GM04504 (cell line): ENCODE data around the gene SHOC2.
A peak's percentile ranks its signal among the peaks of the same experiment; 100 is the strongest.
"Not testable (repeated sequence)": the region's sequence is repeated elsewhere in the genome, so short reads cannot be mapped to it uniquely, and the experiment has no call there.

Experiments used
- DNase-seq: peaks from one replicate; pipeline ENCODE4 v3.0.0-alpha.2; 2012; ENCODE audit warnings: low read depth

The SHOC2 gene

DNA sequence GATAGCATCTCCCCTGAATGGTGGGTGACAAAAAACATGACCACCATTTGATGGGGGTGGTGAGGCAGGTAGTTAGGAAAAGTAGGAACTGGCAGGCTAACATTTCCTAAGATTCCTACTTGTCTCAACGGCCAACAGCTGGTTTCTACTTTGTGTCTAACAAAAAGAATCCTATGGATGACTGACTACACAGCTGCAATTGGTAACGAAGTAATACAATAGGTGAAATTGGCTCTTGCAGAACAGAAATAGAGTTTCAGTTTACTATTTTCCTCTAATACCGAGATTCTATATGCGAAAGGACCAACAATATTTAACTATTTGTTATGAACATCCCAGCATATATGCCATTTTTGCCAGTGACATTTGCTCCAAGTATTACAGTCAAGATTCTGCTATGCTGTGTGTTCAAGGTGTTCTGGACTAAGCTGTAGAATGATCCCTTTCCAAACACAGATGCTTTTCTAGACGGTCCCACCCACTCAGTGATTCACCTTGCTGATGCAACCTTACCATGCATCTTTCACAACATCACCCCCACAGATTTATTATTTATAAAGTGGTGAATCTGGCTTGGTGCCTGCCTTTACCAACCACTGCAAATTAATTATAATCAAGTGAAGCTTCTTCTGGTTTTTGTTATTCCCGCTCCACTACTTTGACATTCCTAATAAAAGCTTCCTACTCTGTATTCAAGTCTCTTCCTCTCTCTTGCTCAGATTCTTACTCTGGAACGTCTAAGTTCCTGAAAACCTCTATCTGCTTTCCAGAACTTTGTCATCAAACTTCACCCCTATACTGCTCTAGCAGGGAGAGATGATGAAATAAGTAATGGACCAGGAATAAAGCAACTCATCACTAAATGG lies 17.2 kb upstream of the SHOC2 start:
- peak; percentile 46 for DNase-seq

DNA sequence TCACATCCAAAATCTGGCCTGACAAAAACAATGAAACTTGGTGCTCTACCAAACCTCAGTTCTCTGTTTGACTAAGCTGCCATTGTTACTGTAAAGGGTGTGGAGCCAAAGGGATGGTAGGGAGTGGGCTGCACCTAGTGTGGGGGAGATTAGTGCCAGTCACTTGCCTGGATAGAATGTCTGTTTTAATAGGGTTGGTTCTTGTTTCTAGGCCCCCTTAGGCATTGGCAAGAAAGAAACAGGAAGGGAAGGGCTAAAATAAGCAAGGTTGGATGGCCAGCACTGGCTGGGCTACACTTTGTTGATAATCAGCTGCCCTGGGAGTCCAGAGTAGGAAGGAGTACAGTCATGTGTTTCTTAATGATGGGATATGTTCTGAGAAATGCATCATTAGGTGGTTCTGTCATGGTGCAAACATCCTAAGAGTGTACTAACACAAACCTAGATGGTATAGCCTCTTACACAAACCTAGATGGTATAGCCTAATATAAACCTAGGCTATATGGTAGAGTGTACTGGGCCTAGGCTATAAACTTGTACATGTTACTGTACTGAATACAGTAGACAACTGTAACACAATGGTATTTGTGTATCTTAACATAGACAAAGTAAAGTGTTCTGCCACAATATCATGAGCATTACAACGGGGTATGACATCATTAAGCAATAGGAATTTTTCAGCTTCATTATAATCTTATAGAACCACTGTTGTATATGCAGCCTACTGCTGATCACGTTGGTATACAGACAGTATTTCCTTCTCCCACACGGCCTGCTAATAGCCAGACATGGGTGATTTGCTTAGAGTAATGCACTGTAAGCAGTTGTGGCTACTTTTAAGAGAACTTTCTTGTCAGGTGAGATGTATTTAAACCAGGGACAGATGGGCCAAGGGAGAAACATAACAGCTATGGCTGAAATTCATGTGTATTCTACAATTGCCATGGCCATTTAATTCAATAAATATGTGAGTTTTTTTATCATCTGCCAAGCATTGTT lies 15.8 kb upstream of the SHOC2 start:
- no peak for DNase-seq

DNA sequence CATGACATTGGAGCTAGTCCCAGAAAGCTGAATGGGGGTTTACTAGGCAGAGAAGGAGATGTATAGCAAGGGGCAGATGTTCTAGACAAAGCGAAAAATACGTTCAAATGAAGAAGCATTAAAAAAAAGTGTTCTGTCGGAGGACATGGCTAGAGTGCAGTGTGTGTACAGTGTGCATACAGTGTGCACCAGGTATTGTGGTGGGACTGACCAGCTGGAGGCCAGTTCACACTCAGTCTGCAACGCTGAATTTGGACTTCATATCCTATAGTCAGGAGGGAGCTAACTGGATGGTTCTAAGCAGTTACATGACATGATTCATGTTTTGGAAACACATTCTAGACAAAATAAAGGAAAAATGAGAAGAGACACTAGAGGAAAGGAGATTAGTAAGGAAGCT lies 9.3 kb upstream of the SHOC2 start:
- no peak for DNase-seq

DNA sequence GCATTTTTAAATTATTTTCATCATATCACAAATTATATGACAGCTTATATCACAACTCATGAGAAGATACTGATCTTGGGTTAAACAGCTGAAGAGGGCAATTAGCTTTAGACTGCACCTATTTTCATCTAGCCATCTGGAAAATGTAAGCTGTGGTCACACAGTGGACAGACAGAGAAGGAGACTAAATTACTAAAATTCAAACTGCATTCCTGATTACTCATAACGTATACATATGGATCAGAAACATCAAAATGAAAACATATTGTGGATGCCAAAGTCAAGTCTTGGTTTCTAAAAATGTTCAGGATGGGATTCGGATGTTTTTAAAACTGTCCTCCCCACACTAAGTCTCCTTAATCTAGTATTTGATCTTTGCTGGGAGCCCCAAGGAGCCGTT lies 7.0 kb upstream of the SHOC2 start:
- DNase-seq = no peak

DNA sequence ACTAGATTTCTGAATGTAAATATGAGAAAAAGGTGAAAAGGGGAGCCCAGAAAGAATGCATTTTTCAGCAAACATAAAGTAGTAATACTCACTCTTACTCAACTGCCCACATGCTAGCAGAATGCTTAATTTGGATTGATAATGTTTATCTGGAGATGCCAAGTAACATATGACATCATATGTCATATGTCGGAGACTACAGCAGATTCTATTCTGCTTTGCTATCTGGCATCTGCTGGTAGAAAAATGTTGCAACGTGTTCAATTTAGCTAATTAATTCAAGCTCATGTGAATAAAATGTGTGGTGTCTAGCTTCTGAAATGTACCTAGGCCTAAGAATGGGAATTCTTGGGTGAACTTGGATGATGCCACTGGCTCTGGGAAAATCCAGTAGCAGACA lies 5.0 kb upstream of the SHOC2 start:
- DNase-seq = no peak

DNA sequence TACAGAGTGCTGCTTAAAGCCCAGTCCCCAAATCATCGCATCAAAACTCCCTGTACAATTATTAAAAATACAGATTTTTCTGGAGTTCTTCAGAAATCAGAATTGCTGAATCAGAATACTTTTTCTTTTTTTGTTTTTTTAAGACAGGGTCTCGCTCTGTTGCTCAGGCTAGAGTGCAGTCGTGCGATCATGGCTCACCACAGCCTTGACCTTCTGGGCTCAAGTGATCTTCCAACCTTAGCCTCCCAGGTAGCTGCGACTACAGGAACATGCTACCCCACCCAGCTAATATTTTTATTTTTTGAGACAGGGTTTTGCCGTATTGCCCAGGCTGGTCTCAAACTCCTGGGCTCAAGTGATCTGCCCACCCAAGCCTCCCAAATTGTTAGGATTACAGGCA lies 4.4 kb upstream of the SHOC2 start:
- no peak for DNase-seq

DNA sequence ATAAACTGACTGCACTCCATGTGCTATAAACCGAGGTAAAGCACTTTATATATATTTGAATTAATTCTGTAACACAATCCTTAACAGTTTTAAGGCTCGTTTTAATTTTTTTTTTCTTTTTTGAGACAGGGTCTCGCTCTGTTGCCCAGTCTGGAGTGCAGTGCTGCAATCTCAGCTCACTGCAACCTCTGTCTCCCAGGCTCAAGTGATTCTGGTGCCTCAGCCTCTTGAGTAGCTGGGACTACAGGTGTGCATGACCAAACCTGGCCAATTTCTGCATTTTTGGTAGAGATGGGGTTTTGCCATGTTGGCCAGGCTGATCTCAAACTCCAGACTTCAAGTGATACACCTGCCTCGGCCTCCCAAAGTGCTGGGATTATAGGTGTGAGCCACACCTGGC lies 3.8 kb upstream of the SHOC2 start:
- not testable (repeated sequence) for DNase-seq

DNA sequence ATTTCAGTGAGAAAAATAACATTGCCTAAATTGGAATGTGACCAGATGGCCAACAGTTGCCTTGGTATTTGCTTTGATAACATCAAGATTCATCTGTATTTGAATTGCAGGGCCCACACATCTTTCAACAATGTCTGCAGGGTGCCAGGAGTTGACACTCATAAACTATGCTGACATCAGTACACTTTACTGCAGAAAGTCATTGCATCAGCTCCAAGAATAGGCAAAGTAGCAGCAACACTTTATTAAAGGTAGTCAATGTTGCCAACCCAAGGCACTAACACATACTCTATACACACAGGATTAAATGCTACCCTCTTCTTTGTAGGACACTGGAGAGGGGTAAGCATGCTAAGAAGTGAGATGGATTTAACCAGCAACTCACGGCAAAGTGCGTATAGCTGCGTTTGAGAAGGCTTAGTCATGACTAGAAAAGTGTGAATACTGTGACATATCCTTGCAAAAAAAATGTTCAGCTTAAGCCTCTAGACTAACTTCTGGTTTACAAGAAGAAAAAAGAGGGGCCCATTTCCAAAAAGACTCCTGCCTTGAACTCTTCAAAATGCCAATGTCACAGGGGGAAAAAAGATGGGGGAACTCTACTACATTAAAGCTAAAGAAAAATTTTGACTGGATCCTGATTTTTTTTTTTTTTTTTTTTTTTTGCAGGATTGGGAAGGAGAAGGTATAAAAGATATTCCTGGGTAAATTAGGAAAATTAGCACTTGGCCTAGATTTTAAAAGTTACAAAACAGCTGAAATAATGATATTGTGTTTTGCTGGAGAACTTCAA lies 2.7 kb upstream of the SHOC2 start:
- DNase-seq = peak; percentile 92

DNA sequence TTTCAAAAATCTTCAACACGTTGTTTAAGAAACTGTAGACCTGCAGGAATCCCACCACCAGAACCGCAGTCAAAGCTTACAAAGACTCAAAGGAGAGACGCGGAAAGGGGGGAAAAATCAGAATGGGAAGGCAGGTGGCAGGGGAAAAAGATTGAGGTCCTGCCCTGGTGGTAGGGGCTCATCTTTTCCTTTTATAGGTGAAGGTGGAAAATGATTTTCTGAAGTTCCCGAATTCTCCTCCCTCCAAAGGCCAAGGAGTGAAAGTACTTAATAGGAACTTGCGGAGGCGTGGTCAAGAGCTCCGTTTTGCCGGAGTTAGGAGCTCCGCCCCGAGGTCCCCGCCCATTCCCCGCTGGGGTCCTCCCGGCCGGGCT lies 1.1 kb upstream of the SHOC2 start:
- peak; percentile 91 for DNase-seq

DNA sequence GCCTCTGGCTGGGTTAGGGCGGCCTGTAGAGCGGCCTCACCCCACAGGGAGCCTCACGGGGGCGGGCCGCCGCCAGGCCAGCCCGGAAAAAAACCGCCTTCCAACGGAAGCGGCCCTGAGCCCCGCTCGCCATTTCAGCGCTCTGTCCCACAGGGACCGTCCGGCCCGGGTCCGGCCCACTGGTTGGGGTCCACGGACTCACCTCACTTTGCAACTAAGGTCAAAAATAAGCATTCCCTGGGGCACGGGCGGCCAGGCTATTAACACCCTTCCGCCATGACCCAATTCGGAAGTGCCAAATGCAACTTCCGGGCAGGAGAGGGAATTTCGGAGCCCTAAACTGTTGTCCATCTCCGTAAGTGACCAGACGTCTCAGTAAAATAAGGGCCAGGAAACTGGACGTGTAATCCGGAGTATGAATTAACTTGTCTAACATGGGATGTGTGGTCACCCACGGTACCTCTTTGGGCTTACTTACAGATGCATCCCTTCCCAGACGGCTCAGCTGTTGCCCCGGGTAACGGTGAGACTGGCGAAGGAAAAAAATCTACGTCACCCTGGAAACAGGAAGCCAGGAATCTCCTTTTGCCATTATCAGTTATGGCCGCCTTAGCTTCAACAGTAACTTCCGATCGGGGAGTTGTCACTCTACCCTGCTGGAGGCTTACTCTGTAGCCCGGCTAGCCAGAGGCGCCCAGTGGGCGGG lies 608 bp upstream of the SHOC2 start, which contains the start of gene BBIP1:
BBIP1 (minus strand) TSS at position 538 of the 706 bp plus-strand sequence. CDS start 1,023 bp downstream, outside the sequence.
- DNase-seq = peak; percentile 100

DNA sequence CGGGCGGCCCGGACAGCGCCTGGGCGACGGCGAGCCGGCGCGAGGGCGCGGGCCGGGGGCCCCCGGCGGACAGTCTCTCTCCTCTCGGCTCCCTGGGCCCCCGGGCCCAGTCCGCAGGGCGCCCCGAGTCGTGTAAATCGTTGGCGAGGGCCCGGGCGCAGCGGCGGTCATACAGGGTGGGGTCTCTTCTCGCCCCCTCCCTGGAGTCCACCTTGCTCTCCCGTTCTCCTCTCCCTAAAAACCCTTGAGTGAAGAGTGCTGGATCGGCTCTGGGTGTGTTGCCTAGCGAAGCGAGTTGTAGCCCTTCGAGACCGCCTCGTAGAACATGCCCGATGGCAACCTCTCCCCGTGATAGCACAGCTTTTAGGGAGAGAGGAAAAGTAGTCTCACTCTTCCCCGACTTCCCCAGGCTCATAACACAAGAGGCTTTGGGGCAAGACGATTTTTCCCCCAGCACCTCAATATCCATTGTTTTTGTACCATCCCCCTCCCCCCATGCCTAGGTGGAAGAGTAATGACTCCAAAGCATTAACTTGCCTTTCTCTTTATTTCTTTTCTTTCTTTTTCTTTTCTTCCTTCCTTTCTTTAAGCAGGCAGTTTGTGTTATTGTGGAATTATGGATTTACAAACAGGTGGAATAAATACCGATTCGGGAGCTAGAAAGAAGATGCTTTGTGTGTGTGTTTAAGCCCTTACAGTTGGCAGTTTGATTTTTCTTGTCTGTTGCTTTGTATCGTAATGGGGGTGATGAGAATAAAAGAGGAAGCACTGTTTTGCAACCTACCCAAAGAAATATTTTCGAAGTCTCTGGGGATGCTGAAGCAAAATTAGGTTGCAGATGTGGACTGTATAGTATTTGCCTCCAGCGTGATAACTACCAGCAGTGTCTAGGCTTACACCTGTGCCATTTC lies 822 bp downstream of the SHOC2 start:
- DNase-seq = no peak

DNA sequence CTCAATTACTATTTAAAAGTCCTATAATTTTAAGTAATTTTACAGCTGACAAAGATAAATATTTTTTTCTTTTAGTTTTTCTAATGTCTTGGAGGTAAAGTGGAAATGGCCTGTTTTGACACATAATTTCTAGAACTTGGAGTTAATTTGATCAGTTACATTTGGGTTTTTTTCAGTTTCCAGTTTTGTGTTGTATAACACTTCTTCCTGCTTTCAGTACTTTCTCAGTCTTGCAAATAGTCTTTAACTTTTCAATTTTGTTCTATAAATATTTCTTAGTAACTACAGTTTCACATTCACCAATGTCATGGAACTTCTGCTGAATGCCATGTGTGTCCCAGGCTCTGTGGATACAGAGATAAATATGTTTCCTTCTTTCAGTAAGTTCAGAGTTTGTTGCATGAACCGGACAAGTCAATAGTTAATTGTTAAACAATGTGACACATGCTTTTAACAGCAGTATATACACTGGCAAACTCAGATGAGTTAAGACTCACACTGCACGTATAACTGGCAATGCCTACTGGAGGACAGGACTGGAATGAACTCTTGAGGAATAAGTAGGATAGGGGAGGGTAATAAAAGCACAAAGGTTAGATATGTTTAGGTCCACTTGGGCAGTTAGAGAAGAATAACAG lies 4.6 kb downstream of the SHOC2 start:
- DNase-seq = no peak

DNA sequence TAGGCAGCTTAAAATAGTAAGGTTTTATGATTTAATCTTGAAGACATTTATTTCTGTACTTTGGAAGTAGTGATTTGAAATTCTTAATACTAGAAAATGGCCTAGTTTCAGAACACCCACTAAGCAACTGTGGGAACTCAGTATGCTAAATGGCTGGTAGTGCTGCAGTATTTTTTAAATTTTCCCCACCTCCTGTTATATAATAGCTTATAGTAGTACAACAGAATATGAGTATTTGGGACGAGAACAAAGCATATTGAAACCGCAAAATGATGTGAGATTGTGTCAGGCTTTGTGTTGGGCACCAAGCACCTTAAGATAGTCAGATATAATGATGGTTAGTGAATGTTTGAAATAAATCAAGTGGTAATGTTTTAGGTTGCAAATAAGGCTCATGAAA lies 8.1 kb downstream of the SHOC2 start:
- no peak for DNase-seq

DNA sequence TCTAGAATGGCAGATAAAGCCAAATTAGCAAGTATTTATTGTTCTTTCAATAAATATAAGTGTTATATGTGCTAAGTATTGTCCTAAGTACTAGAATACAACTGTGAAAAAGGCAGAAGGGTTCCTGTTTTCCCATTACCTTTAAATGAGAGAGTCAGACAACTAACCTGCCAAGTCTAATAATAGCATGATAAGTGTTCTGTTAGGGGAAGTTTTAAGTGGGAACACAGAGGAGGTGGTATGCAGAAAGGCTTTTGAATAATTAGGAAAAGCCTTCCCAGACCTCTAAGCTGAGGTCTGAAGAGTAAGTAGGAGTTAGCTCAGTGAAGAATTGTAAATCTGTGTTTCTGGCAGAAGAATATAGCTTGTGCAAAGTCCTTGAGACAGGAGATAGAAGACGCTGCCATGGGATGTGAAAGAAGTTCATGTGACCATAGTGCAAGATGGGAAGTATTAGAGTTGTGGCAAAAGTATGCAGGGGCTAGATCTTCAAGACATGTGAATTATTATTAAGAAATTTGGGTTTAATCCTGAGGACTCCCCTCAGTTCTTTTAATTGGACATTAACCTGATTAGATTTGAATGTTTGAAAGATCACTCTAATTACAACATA lies 12.5 kb downstream of the SHOC2 start:
- no peak for DNase-seq

DNA sequence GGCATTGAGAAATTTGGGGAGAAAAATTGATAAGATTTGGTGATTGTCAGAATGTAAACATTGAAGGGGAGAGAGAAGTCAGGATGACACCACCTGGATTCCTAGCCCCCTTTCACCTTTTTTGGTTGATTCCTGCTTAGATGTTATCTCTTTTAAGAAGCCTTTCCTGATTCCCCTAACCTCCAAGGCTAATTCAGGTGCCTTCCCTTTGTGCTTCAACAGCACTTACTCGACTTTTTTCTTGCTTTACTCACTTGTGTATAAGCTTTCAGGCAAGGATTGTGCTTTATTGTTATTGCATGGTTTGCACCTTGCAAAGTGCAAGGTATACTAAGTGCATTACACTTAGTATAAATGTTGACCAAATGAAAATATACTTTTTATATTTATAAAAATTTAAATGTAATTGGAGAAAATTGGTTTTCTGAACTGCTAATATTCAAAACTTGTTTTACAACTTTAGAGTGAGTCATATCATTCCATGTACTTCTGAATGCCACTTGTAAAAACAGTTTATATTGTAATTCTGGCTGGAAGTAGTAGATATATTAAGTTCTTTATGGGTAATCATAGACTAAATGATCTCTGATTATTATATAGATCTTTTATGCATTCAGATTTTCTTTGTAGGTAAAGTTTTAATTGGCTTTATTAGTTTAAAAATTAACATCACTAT lies 13.2 kb downstream of the SHOC2 start:
- no peak for DNase-seq

DNA sequence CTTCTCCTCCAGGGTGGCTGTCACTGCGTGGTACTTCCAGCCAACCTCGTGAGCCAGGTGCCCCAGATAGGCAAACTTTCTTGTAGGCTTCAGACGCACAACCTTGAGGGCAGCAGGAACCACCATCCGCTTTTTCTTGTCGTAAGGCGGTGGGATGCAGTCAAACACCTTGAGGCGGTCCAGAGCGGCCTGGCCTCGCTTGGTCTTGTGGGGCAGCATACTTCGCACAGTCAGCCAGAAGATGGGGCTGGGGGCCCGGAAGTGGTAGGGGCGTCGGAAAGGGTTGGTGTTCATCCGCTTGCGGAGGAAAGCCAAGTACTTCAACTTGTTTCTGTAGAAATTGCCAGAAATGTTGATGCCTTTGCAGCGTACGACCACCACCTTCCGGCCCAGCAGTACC lies 17.4 kb downstream of the SHOC2 start:
- no peak for DNase-seq

DNA sequence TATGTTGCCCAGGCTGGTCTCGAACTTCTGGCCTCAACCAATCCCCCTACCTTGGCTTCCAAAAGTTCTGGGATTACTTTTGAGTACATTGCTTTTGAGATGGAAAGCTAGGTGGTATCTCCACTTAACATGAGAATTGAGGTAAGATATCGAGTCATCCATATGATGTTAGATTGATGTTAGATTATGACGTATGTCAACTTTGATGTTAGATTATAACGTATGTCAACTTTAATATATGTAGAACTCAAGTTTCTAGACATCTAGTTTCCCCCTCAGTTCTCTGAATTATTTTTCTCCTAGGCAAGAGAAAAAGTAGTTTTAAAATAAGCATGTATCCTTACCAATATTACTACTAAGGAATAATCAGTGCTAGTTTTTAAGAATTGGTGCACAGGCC lies 20.0 kb downstream of the SHOC2 start:
- no peak for DNase-seq

DNA sequence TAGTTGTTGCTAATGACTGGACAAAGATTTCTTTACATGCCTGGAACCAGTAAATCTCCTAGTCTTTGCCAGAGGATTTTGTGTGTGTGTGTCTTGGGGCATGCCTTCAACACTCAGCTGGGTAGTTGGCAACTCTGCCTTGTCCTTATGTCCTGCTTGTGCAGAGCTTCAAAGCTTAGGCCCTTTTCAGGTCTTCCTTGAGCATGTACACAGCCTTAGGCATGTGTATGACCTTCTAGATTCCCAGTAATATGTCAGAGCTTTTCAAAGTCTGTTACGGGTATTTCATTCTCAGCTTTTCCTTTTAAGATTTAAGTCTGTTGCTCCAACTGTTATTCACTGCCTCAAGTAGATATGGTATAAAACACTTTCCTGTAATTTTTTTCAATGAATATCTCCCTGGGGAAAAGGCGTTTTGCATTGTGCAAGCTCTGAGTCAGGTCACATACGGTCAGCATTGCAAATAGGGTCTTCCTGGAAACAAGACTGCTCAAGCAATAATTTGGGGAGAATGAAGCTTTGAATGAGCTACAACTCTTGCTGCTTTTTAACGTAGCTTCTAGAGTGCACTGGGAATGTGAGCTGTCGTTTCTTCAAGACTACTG lies 25.5 kb downstream of the SHOC2 start:
- DNase-seq = no peak
